ENCODE results near the gene NOBOX.
A peak's percentile ranks its signal among the peaks of the same experiment; 100 is the strongest.
"Not testable (repeated sequence)": the region's sequence is repeated elsewhere in the genome, so short reads cannot be mapped to it uniquely, and the experiment has no call there.

Gene NOBOX

GRCh38 chr7:144391823-144392255 is 11.7 kb downstream of the NOBOX start:
- peak; percentile 5 for DNase-seq (ENCODE audit: low spot score)

DNA sequence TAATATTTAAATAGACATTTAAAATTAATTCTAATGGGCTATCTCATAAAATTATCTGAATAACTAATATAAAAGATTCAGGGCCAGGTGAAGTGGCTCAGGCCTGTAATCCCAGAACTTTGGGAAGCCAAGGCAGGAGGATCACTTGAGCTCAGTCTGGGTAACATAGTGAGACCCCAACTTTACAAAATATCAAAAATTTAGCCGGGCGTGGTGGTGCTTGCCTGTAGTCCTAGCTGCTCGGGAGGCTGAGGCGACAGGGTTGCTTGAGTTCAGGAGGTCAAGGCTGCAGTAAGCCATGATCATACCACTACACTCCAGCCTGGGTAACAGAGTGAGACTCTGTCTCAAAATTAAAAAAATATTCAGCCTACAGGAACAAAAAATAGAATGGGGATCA is 12.5 kb downstream of the NOBOX start:
- no peak for DNase-seq (ENCODE audit: low spot score)

- no peak for DNase-seq (ENCODE audit: low spot score)
These were observed 13.0 kb downstream of the NOBOX start for GRCh38 chr7:144390481-144390880.

DNA sequence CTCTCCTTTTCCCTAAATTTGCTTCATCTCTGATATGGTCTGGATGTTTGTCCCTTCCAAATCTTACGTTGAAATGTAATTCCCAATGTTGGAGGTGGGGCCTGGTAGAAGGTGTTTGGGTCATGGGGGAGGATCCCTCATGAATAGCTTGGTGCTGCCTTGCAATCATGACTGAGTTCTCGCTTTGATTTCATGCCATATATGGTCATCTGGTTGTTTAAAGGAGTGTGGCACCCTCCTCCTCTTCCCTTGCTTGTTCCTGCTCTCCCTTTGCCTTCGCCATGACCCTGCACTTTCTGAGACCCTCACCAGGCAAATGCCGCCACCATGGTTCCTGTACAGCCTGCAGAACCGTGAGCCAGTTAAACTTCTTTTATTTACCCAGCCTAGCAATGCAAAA is 14.5 kb downstream of the NOBOX start:
- no peak for DNase-seq (ENCODE audit: low spot score)

- no peak for DNase-seq (ENCODE audit: low spot score)
These were observed 16.8 kb downstream of the NOBOX start for GRCh38 chr7:144386741-144387140.

DNA sequence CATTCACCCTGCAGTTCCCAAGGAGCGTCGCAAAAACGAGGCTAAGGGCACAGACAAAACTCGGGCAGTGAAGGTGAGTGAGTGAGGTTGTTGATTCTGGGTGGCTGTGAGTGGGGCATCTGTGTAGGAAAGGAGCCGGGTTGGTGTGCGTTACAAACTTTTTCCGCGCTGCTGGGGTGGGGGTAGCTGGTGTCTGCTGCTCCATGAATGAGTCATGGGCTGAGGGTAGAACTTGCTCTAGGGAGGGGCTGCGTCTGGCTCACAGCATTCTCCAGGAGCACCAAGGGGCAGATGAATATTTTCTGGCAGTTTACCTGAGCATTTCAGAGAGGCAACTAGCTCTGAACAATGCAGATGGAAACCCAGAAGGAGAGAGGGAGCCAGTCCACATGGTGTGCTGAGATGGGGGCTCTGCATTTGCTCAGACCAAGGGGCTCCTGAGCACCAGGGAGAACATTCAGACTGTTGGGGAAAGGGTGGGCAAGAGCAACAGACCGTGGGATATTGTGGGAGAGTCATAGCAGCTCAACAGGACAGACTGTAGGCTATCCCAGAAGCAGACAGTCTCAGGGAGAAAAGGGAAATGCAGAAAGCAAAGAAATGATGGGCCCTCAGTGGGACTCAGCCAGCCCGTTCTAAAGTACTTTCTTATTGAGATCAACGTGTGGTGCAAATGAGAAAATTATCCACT is 18.8 kb downstream of the NOBOX start:
- DNase-seq (ENCODE audit: low spot score): no peak

DNA sequence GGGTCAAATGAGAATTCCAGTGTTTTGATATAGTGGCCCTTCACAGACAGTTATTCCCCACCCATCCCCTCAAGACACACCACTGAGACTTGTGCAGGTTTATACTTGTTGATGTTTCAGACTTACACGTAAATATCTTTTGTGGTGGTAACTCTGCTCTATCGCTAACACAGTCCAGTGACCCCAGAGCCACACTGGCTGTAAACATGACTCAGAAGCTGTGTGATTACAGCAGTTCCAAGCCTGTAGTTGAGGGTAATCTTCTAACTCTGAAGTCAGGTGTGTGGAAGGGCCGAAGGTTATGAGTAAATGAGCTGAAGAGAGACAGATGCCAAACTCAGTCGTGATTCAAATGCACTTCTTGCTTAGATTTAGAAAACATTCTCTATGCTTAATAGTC is 19.4 kb downstream of the NOBOX start:
- DNase-seq (ENCODE audit: low spot score): no peak

DNA sequence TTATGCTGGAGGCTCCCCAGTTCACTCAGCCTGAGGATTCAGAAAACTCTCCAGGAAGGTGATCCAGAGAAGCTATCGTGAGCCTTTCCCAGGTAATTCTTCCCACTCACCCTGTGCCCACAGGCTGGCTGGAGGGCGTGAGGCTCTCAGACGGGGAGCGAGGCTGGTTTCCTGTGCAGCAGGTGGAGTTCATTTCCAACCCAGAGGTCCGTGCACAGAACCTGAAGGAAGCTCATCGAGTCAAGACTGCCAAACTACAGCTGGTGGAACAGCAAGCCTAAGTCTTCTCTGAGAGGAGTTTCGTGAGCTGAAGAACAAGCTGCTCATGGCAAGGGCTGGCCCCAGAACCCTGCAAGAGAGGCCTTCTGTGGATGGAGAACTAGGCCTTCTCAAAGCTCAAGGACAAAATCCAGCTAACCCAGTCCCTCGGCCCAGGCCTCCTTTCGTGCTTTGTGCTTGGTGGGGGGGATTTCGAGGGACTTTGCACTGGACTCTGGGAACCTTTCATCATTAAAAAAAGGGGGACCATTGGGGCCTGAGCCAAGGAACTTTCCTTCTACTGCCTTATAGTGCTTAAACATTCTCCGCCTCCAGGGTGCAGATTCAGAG is 23.6 kb downstream of the NOBOX start:
- no peak for DNase-seq (ENCODE audit: low spot score)

- DNase-seq (ENCODE audit: low spot score): no peak
These were observed 24.8 kb downstream of the NOBOX start for GRCh38 chr7:144378651-144379050.

DNA sequence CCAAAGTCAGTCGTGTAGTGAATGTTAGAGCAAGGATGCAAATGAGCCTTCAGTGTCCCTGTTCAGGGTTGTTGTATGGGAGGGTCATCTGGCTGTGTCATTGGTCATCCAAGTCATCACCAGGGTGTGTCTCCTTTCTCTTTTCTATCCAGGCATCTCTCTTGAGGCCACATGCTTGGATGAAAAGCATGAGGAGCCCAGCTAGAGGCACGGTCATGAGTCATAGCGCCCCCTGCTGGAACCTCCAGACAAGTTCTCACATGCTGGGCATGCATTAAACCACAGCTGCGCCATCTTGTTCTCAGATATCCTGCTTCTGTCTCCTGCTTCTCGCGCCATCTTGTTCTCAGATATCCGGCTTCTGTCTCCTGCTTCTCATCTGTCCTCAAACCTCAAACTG is 34.3 kb downstream of the NOBOX start:
- not testable (repeated sequence) for DNase-seq (ENCODE audit: low spot score)

DNA sequence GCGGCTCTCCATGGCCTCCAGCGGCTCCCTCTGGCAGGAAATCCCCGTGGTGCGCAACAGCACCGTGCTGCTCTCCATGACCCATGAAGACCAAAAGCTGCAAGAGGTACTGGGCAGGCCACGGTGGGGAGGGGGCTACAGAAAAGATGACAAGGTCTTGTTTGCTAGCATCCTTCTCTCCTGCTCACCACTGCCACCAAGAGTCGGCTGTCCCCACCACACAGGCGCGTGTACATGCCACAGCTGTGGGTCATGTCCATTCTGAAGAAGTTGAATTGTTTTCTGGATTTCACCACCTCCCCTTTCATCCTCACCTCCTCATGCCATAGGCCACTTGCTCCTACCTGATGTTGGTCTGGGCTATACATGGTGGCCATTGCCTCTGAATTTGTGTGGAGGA is 36.2 kb downstream of the NOBOX start:
- DNase-seq (ENCODE audit: low spot score): not testable (repeated sequence)

GRCh38 chr7:144365523-144365922 is 38.0 kb downstream of the NOBOX start:
- not testable (repeated sequence) for DNase-seq (ENCODE audit: low spot score)

DNA sequence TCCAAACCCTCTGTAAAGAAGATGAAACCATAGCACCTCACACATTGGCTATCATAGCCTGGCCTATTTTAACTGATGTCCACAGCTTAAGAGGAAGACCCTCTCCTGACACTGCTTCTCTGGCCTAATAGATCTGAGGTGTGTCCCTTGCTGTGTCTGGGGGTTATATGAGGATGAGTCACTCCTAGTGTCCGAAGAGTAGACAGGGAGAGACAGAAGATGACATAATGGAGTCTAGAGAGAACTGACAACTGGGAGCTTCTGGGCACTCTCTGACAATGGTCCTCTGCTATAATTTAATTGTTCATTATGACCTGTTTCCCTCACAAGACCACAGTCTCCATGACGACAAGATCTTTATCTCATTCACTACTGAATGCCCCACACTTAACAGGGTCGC is 41.4 kb downstream of the NOBOX start:
- DNase-seq (ENCODE audit: low spot score): not testable (repeated sequence)

DNA sequence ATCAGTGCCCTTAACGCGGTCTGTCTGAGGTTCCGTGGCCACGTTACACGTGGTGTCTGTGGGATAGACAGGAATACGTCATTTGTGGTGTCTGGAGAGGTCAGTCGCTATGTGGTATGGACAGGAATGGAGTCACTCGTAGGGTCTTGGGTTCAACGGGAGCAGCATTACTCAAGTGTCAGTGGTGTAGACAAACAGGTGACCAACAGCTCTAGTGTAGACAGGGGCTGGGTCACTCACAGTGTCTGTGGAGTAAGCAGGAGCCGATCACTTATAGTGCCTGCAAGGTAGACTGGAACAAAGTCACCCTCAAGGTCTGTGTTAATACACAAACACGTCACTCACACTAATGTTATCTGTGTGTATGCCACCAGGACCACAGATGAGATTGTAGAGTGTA is 46.6 kb downstream of the NOBOX start:
- DNase-seq (ENCODE audit: low spot score): not testable (repeated sequence)

DNA sequence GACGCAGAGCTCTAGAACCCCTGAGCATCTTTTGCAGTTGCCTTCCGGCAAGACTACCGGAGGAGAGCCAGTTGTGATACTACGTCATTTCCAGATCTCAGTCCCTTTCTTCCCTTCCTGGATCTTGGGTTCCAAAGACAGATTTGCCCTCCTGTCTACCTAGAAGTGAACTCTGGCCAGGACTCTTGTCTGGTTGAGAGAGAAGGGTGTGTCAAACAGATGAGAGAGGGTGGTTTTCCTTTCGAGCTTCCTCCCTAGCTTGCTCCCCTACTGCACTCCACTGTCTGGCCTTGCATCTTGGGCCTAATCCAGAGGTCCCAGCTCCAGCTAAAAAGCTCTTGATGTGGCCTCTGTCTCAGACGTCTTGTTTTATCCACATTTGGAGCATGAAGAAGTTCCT is 47.3 kb downstream of the NOBOX start:
- not testable (repeated sequence) for DNase-seq (ENCODE audit: low spot score)

DNA sequence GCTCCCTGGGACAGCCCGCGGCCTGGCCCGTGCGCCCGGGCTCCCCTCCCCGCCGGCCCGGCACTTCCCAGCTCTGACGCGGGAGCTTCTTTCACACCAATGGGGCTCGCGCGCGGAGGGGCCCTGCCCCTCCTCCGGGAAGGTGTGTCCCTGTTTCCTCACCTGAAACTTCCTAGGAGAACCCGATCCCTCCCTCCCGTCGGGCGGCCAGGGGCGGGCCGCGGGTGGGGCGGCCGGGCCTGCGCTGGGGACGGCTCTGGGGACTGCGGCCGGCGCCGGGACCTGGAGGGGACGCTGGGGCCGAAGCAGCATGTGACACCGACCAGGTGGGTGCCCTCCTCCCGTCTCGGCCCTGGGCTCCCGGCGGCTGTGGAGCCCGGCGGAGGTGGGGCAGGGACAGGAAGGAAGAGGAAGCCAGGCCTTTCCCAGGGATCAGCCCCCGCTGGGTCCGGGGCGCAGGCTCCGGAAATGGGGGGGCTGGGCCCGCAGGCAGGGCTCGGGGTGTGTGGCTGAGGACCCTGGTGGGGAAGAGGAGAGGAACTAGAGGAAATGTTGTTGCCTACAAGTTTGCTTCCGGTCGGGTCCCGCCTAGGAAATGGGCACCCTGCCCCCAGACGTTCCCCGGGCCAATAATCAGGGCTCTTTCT is 48.2 kb downstream of the NOBOX start, which contains the start of gene ARHGEF5:
Gene ARHGEF5, plus strand, starts transcription at position 227 of the 647 bp plus-strand sequence. CDS start 7,268 bp downstream, outside the sequence.
- not testable (repeated sequence) for DNase-seq (ENCODE audit: low spot score)

GRCh38 chr7:144351667-144352066 is 51.8 kb downstream of the NOBOX start:
- not testable (repeated sequence) for DNase-seq (ENCODE audit: low spot score)

DNA sequence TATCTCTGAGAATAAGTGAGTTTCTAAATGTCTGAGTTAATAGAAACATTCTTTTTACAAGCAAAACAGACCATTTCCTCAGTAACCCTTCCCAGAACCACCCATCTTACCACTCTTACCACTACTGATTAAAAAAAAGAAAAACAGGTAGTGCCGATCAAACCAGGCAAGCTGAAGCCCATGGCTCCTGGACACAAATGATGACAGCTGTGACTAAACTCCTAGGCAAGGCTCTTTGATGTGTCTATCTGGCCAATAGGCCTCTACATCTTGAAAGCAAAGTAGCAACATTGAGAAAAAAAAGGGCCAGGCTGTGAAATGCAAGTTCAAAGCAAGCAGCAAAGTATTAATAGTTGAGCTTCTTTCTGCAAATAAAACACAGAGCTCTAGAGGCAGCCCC is 54.9 kb downstream of the NOBOX start:
- DNase-seq (ENCODE audit: low spot score): not testable (repeated sequence)

Data from hematopoietic multipotent progenitor cell treated with erythropoietin and hydrocortisone succinate and interleukin-3 and kit ligand, for 15 days (in vitro differentiated cells).